BLaER1 treated with 17β-estradiol and CSF1 and Interleukin-3, amounts not matched to agents 10 nM and 100 nM (cell line): ENCODE measurements around the gene NME2.

Source experiments
- H3K27ac ChIP-seq, 11 experiments: shearing (Covaris generic); formaldehyde crosslinking; 2 replicates each; pipeline ENCODE4 v1.8.1; 2022
- H3K27me3 ChIP-seq, 11 experiments: shearing (Covaris generic); formaldehyde crosslinking; 2 replicates each; pipeline ENCODE4 v1.8.1; 2022
- H3K36me3 ChIP-seq, 11 experiments: shearing (Covaris generic); formaldehyde crosslinking; 2 replicates each; pipeline ENCODE4 v1.8.1; 2022
- H3K4me1 ChIP-seq, 10 experiments: shearing (Covaris generic); formaldehyde crosslinking; 2 replicates each; pipeline ENCODE4 v1.8.1; 2022
- H3K4me2 ChIP-seq, 11 experiments: shearing (Covaris generic); formaldehyde crosslinking; 2 replicates each; pipeline ENCODE4 v1.8.1; 2022
- H3K4me3 ChIP-seq, 10 experiments: shearing (Covaris generic); formaldehyde crosslinking; 2 replicates each; pipeline ENCODE4 v1.8.1; 2022
- H3K9ac ChIP-seq, 11 experiments: shearing (Covaris generic); formaldehyde crosslinking; 2 replicates each; pipeline ENCODE4 v1.8.1; 2022
- H3K9me3 ChIP-seq, 11 experiments: shearing (Covaris generic); formaldehyde crosslinking; replicated peaks in 1 of 11; 2 replicates each; pipeline ENCODE4 v1.8.1; 2022
- H4K20me1 ChIP-seq, 11 experiments: shearing (Covaris generic); formaldehyde crosslinking; 2 replicates each; pipeline ENCODE4 v1.8.1; 2022
- Cebpa-rat ChIP-seq, 11 experiments: shearing (Covaris generic); IDR thresholded peaks; 2 replicates each; pipeline ENCODE4 v1.8.1; 2022

Gene NME2

GRCh38 chr17:51188271-51188833 is 22.1 kb downstream of the NME2 start:
- H3K4me1 ChIP-seq, result no peaks in the 10 kb centered on the region
- no peak for TF ChIP-seq Cebpa-rat (IDR thresholded peaks at IDR 0.05)
- peaks cover 81 to 100% (median 96%) of the 10 kb centered on the region in 11 experiments for H3K36me3 ChIP-seq
- no peak overlapping the region for H3K4me3 ChIP-seq
- no peak overlapping the region for H3K4me2 ChIP-seq
- no peaks in the 10 kb centered on the region for H3K9me3 ChIP-seq
- no peaks in the 10 kb centered on the region for H3K27me3 ChIP-seq
- H3K9ac ChIP-seq, result no peak overlapping the region
- no peaks in the 10 kb centered on the region; a peak in 2 of 22 replicates for H4K20me1 ChIP-seq
- no peak overlapping the region for H3K27ac ChIP-seq

GRCh38 chr17:51189162-51189561 is 23.0 kb downstream of the NME2 start:
- no peaks in the 10 kb centered on the region for H3K27me3 ChIP-seq
- no peaks in the 10 kb centered on the region; a peak in 2 of 22 replicates for H4K20me1 ChIP-seq
- no peaks in the 10 kb centered on the region for H3K4me1 ChIP-seq
- H3K9me3 ChIP-seq, result no peaks in the 10 kb centered on the region
- H3K27ac ChIP-seq, result no peak overlapping the region
- peaks cover 81 to 100% (median 96%) of the 10 kb centered on the region in 11 experiments for H3K36me3 ChIP-seq
- no peak for TF ChIP-seq Cebpa-rat (IDR thresholded peaks at IDR 0.05)
- H3K4me2 ChIP-seq, result no peak overlapping the region
- H3K9ac ChIP-seq, result no peak overlapping the region
- H3K4me3 ChIP-seq, result no peak overlapping the region

- H3K4me1 ChIP-seq, result no peaks in the 10 kb centered on the region
- TF ChIP-seq Cebpa-rat (IDR thresholded peaks at IDR 0.05), result no peak
- H3K27ac ChIP-seq, result no peak overlapping the region
- H3K9me3 ChIP-seq, result no peaks in the 10 kb centered on the region
- no peaks in the 10 kb centered on the region; a peak in 2 of 22 replicates for H4K20me1 ChIP-seq
- H3K4me2 ChIP-seq, result no peak overlapping the region
- H3K36me3 ChIP-seq, result peaks cover 81 to 100% (median 97%) of the 10 kb centered on the region in 11 experiments
- no peak overlapping the region for H3K9ac ChIP-seq
- H3K27me3 ChIP-seq, result no peaks in the 10 kb centered on the region
- no peak overlapping the region for H3K4me3 ChIP-seq
These were observed 23.4 kb downstream of the NME2 start for GRCh38 chr17:51189628-51190027.

- no peak overlapping the region for H3K4me3 ChIP-seq
- no peak overlapping the region for H3K4me2 ChIP-seq
- no peaks in the 10 kb centered on the region; a peak in 2 of 22 replicates for H4K20me1 ChIP-seq
- H3K36me3 ChIP-seq, result peaks cover 83 to 98% (median 95%) of the 10 kb centered on the region in 11 experiments
- H3K9ac ChIP-seq, result no peak overlapping the region
- TF ChIP-seq Cebpa-rat (IDR thresholded peaks at IDR 0.05), result no peak
- H3K9me3 ChIP-seq, result no peaks in the 10 kb centered on the region
- H3K4me1 ChIP-seq, result no peaks in the 10 kb centered on the region
- no peaks in the 10 kb centered on the region for H3K27me3 ChIP-seq
- no peak overlapping the region for H3K27ac ChIP-seq
These were observed 25.7 kb downstream of the NME2 start for GRCh38 chr17:51191895-51192294.

- Histone ChIP-seq H3K27me3 (no peaks in the 10 kb centered on the region), H3K4me2 (no peak overlapping the region), H3K9ac (no peak overlapping the region), H3K4me3 (no peak overlapping the region), H3K4me1 (no peaks in the 10 kb centered on the region), H3K27ac (no peak overlapping the region), H3K9me3 (no peaks in the 10 kb centered on the region), H4K20me1 (no peaks in the 10 kb centered on the region), H3K36me3 (peaks cover 88 to 98% (median 95%) of the 10 kb centered on the region in 11 experiments)
- TF ChIP-seq Cebpa-rat (IDR thresholded peaks at IDR 0.05), result no peak
These were observed 31.5 kb downstream of the NME2 start for GRCh38 chr17:51197754-51198153.

GRCh38 chr17:51200295-51200694 is 34.1 kb downstream of the NME2 start:
- Histone ChIP-seq H3K4me1 (no peaks in the 10 kb centered on the region), H3K9ac (no peak overlapping the region), H4K20me1 (no peaks in the 10 kb centered on the region), H3K9me3 (no peaks in the 10 kb centered on the region), H3K27ac (no peak overlapping the region), H3K4me3 (no peak overlapping the region), H3K36me3 (peaks cover 89 to 97% (median 93%) of the 10 kb centered on the region in 11 experiments), H3K4me2 (no peak overlapping the region), H3K27me3 (no peaks in the 10 kb centered on the region)
- no peak for TF ChIP-seq Cebpa-rat (IDR thresholded peaks at IDR 0.05)

- Histone ChIP-seq H3K4me3 (no peak overlapping the region), H3K27me3 (no peaks in the 10 kb centered on the region), H3K4me1 (no peaks in the 10 kb centered on the region), H3K9me3 (no peaks in the 10 kb centered on the region), H3K9ac (no peak overlapping the region), H3K4me2 (no peak overlapping the region), H3K27ac (no peak overlapping the region), H4K20me1 (no peaks in the 10 kb centered on the region), H3K36me3 (peaks cover 89 to 97% (median 93%) of the 10 kb centered on the region in 11 experiments)
- no peak for TF ChIP-seq Cebpa-rat (IDR thresholded peaks at IDR 0.05)
These were observed 34.6 kb downstream of the NME2 start for GRCh38 chr17:51200846-51201245.

- Histone ChIP-seq H3K9me3 (no peaks in the 10 kb centered on the region), H3K4me2 (no peak overlapping the region), H3K4me1 (no peaks in the 10 kb centered on the region), H3K27ac (no peak overlapping the region), H3K4me3 (no peak overlapping the region), H3K36me3 (peaks cover 95 to 100% (median 98%) of the 10 kb centered on the region in 11 experiments), H3K9ac (no peak overlapping the region), H4K20me1 (no peaks in the 10 kb centered on the region), H3K27me3 (no peaks in the 10 kb centered on the region)
- no peak for TF ChIP-seq Cebpa-rat (IDR thresholded peaks at IDR 0.05)
These were observed 37.6 kb downstream of the NME2 start for GRCh38 chr17:51203838-51204237.

- Histone ChIP-seq H3K4me2 (no peak overlapping the region), H3K9me3 (no peaks in the 10 kb centered on the region), H3K4me3 (no peak overlapping the region), H3K36me3 (peaks cover 93 to 100% (median 97%) of the 10 kb centered on the region in 11 experiments), H4K20me1 (peaks cover 0 to 3% (median 0%) of the 10 kb centered on the region in 11 experiments; a peak in 5 of 22 replicates), H3K4me1 (no peaks in the 10 kb centered on the region), H3K27ac (no peak overlapping the region), H3K27me3 (no peaks in the 10 kb centered on the region), H3K9ac (no peak overlapping the region)
- TF ChIP-seq Cebpa-rat (IDR thresholded peaks at IDR 0.05), result no peak
These were observed 48.7 kb downstream of the NME2 start for GRCh38 chr17:51214920-51215319.

GRCh38 chr17:51217946-51218345 is 51.7 kb downstream of the NME2 start:
- no peak overlapping the region for H3K4me2 ChIP-seq
- H3K36me3 ChIP-seq, result peaks cover 93 to 100% (median 98%) of the 10 kb centered on the region in 11 experiments
- peaks cover 0 to 21% (median 3%) of the 10 kb centered on the region in 11 experiments; a peak in 8 of 22 replicates for H4K20me1 ChIP-seq
- no peaks in the 10 kb centered on the region for H3K9me3 ChIP-seq
- H3K4me3 ChIP-seq, result no peak overlapping the region
- no peaks in the 10 kb centered on the region for H3K27me3 ChIP-seq
- H3K4me1 ChIP-seq, result peaks cover 0 to 2% (median 0%) of the 10 kb centered on the region in 10 experiments; a peak in 3 of 20 replicates
- no peak overlapping the region for H3K9ac ChIP-seq
- no peak overlapping the region for H3K27ac ChIP-seq
- no peak for TF ChIP-seq Cebpa-rat (IDR thresholded peaks at IDR 0.05)
